Measurements from ENCODE around the gene RRP12.

DNA sequence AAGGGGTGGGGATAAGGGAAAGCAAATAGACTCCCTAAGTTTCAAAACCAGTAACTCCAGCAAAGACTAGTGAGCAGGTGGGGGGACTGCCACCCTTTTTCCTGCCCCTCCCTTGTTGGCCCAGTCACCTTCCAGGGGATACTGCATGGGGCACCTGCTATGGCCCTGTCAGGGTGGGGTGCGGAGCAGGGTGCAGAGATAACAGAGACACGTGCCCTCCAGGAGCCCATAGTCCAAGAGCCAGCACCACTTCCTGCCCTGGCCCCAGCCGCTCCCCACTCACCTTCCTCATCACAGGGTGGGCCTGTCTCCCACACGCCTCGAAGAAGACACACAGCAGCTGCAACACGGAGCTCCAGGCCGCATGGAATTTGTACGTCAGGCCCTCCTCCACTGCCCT lies 20.6 kb downstream of the RRP12 start:
- TF ChIP-seq, protein P1, sequence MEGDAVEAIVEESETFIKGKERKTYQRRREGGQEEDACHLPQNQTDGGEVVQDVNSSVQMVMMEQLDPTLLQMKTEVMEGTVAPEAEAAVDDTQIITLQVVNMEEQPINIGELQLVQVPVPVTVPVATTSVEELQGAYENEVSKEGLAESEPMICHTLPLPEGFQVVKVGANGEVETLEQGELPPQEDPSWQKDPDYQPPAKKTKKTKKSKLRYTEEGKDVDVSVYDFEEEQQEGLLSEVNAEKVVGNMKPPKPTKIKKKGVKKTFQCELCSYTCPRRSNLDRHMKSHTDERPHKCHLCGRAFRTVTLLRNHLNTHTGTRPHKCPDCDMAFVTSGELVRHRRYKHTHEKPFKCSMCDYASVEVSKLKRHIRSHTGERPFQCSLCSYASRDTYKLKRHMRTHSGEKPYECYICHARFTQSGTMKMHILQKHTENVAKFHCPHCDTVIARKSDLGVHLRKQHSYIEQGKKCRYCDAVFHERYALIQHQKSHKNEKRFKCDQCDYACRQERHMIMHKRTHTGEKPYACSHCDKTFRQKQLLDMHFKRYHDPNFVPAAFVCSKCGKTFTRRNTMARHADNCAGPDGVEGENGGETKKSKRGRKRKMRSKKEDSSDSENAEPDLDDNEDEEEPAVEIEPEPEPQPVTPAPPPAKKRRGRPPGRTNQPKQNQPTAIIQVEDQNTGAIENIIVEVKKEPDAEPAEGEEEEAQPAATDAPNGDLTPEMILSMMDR (IDR thresholded peaks at IDR 0.05), result no peak
- no peak for TF ChIP-seq POLR2A (IDR thresholded peaks at IDR 0.05)
- TF ChIP-seq POLR2AphosphoS5 (IDR thresholded peaks at IDR 0.05), result no peak
